Measurements from ENCODE around the gene EFNA3.

DNA sequence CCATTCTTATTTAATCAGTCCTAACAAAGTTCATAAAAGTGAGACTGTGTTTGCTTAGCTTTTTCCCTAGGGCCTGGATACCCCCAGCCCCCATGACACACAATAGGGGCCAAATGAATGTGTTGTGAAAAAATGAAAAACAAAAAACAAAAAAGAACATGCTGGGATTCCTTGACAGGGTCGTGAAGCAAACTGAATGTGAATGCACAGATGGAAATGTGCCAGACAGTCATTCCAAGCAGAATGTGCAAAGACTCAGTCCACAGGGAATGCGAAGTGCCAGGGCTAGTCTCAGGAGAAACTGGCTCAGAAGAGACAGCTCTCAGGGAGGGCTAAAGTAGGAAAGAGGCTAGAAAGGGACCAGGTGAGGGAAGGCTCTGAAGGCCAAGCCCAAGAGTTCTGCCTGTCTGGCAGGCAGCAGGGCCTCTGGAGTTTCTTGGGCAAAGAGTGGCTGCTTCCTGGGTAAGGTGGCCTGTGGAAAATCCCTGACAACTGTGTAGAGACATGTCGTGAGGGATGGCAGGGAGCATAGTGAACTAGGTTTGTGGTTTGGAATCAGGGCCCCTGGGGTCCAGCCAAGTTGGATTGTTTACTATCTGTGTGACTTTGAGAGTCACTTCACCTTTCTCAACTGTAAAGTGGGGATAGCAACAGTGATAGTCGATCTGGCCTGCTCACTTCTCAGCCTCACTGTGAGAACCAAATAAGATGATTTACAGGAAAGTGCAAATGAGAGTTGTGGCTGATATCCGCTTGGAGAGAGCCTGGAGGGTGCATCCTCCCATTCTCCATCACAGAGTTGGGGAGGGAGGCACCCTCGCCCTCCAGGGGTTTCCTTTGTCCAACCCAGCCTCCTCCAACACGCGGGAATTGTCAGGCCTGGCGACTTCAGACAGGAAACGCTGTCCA, 28.7 kb upstream of the EFNA3 start:
- no peak for TF ChIP-seq POLR2A (IDR thresholded peaks at IDR 0.05)
- TF ChIP-seq, protein P1, sequence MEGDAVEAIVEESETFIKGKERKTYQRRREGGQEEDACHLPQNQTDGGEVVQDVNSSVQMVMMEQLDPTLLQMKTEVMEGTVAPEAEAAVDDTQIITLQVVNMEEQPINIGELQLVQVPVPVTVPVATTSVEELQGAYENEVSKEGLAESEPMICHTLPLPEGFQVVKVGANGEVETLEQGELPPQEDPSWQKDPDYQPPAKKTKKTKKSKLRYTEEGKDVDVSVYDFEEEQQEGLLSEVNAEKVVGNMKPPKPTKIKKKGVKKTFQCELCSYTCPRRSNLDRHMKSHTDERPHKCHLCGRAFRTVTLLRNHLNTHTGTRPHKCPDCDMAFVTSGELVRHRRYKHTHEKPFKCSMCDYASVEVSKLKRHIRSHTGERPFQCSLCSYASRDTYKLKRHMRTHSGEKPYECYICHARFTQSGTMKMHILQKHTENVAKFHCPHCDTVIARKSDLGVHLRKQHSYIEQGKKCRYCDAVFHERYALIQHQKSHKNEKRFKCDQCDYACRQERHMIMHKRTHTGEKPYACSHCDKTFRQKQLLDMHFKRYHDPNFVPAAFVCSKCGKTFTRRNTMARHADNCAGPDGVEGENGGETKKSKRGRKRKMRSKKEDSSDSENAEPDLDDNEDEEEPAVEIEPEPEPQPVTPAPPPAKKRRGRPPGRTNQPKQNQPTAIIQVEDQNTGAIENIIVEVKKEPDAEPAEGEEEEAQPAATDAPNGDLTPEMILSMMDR (IDR thresholded peaks at IDR 0.05), result no peak

All from heart left ventricle (tissue), 13 donors.